Femur (tissue), 1 donor: Measurements from ENCODE around the gene PEAK3.

Source experiments
- DNase-seq: peaks from one replicate; pipeline ENCODE4 v3.0.0-alpha.2; 2017

The PEAK3 gene

GRCh38 chr19:2249010-2249866, 32.7 kb downstream of the PEAK3 start, which contains the start of gene AMH:
Gene AMH (plus strand): TSS chr19:2249323. CDS start chr19:2249333, 10 bp downstream.
- no peak for DNase-seq

DNA sequence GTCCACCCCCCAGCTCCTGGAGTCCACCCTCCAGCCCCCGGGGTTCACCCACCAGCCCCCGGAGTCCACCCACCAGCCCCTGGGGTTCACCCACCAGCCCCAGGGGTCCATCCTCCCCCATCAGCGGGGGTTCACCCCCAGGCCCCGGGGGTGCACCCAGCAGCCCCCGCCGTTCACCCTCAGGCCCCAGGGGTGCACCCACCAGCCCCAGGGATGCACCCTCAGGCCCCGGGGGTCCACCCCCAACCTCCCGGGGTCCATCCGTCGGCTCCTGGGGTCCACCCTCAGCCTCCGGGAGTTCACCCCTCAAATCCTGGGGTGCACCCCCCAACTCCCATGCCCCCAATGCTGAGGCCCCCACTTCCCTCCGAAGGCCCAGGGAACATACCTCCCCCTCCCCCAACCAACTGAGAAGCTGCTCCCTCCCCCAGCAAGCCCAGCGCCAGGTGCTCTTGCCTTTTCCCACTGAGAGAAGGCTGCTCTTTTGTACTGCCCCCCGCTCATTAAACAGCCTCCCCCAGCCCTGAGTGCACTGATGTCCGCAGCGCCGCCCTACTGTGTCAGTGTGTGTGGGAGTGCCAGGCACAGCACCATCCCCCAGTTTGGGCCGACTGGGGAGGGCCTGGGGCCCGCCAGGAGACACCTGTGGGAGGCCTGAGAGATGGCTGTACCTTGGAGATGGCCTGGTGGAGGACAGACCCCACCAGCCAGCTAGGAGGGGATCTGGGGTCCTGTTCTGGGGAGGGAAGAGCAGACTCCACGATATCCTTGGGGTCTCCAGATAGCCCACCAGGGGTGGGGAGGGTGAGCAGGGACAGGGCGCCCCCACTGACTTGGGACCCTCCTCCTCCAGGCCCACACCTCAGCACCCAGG, 33.6 kb downstream of the PEAK3 start:
- no peak for DNase-seq

DNA sequence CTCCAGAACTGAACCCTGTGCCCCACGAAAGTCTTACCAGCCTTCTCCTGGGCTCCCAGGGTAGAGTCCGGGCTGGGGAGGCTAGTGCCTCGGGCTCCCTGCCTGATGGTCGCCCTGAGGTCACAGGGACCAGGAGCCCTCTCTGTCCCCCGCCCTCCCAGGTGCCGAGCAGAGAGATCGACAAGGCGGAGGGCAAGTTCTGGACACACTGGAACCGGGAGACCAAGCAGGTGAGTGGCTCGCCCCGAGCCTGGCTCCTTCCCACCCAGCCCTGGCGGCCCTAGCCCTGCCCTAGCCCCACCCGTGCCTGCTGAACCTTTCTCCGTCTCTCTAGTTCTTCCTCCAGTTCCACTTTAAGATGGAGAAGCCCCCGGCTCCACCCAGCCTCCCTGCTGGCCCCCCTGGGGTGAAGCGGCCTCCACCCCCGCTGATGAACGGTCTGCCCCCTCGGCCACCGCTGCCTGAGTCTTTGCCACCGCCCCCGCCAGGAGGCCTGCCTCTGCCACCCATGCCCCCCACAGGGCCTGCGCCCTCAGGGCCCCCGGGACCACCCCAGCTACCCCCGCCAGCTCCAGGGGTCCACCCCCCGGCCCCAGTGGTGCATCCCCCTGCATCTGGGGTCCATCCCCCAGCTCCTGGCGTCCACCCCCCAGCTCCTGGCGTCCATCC, 34.4 kb downstream of the PEAK3 start:
- no peak for DNase-seq

GRCh38 chr19:2246801-2247361, 35.1 kb downstream of the PEAK3 start:
- DNase-seq: no peak

DNA sequence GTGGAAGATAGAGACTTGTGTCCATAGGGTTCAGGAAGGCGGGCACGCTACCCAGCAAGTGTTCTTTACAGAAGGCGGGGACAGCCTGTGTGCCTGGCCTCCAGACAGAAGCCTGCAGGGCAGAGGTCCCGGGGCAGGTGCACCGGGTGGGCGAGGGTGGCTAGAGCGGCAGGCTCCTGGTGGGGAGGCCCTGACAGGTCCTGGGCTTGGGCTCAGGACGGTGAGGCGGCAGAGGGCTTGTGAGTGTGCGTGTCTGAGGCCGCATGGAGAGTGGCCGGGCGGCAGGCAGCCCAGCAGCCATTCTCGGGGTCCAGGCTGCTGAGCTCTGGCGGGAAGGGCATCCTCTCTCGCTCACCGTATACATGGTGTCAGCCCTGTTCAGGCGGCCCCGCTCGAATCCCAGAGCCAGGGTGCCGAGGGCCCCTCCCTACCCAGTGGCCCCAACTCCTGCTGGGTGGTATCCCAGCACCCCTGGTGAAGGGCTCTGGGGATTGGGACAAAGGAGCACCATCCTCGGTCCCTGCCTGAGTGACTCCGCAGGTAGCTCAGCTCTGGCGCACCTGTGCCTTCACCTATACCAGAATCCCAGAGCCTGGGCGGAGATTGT, 35.9 kb downstream of the PEAK3 start:
- no peak for DNase-seq

GRCh38 chr19:2245273-2245672, 36.7 kb downstream of the PEAK3 start:
- no peak for DNase-seq

DNA sequence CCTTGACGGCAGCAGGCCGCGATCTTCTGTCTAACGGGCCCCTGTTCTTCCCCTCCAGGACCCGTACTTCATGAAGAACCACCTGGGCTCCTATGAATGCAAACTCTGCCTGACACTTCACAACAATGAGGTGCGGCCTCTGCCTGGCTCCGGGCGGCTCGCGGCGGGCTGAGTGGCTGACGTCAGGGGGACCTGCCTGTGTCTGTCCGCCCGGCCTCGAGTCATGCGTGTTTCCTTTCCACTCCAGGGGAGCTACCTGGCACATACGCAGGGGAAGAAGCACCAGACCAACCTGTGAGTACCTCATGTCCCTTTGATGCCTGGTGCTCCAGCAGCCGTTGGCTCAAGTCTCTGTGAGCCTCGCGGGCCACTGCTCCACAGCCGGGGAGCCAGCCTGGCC, 37.5 kb downstream of the PEAK3 start:
- no peak for DNase-seq

DNA sequence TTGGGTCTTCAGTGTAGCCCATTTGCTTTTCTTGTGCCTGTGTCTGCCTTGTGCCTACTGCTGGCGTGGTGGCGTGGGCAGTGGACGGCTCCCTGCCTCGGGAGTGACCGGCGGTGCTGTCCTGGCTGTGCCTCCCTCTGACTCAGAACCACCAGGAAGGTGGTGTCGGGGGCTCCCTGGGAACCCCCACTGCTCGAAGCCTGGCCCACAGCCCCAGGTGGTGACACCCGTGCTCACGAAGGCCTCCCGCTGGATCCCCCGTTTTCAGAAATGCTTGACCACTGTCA, 37.9 kb downstream of the PEAK3 start:
- DNase-seq: no peak

GRCh38 chr19:2243274-2244124, 38.5 kb downstream of the PEAK3 start:
- DNase-seq: no peak

GRCh38 chr19:2242816-2243215, 39.2 kb downstream of the PEAK3 start:
- DNase-seq: no peak

DNA sequence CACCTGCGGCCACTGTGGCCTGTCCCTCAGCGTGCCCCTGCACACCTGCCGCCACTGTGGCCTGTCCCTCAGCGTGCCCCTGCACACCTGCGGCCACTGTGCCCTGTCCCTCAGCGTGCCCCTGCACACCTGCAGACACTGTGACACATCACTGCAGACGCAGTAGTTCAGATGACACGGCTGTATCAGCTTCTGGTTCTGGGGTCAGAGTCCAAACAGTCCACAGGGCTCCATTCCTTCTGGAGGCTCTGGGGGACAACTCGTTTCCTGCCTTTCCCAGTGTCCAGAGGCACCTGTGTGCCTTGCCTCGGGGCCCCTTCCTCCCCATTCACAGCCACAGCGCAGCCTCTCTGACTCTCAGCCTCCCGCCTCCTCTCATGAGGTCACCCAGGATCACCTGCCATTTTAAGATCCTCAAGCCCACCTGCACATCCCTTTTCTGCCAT, 39.9 kb downstream of the PEAK3 start:
- no peak for DNase-seq

GRCh38 chr19:2240881-2241760, 40.9 kb downstream of the PEAK3 start:
- no peak for DNase-seq

- DNase-seq: no peak
Measured at GRCh38 chr19:2239771-2240770, 41.9 kb downstream of the PEAK3 start.

GRCh38 chr19:2239173-2239572, 42.8 kb downstream of the PEAK3 start:
- no peak for DNase-seq

GRCh38 chr19:2237869-2238153, 44.2 kb downstream of the PEAK3 start:
- DNase-seq: no peak

GRCh38 chr19:2237051-2237868, 44.7 kb downstream of the PEAK3 start:
- DNase-seq: no peak

DNA sequence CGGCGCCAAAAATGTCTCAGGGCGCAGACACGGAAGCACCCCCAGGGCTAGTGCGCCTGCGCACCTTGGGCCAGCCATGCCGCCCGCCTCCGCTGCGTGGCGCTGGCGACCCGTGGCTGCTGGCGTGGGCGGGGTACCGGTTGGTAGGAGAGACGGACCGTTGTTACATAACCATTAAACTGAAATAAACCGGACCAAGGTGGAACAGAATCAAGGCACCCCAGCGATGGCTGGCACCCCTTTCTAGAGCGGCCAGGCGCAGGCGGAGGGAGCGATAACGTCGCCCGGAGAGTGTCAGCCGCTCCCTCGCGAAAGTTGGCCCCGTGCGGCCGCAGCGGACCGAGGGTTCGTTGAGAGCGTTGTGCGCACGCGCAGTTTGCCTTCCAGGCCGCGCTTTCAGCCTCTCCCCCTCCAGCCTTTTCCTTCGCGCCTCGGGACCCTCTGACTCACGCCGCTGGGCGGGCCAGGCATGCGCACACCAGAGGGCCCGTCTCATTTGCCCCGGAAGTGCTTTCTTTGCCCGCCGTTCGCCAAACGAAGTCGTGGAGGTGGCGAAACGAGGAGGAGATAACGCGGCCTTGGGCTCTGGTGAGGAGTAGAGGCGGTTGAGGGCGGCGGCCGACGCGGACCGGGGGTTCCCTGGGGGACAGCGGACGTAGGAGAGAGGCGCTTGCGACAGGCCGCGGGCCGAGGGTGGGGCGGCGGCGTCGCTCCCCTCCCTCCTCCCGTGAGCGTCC, 45.5 kb downstream of the PEAK3 start, which contains the start of the genes PLEKHJ1 and SF3A2:
Gene PLEKHJ1, minus strand, starts transcription at position 16 of the 737 bp plus-strand sequence. CDS start 81 bp downstream, outside the sequence.
Gene SF3A2, plus strand, starts transcription at position 511 of the 737 bp plus-strand sequence. CDS start 6,595 bp downstream, outside the sequence.
- peak; percentile 99 for DNase-seq

GRCh38 chr19:2236064-2236313, 46.0 kb downstream of the PEAK3 start:
- no peak for DNase-seq
